Measurements from ENCODE around the gene C1orf210. TPM values are rescaled to one million over a fixed set of nuclear protein-coding genes. Genes with fewer than 3 reads are reported as not detected.

C1orf210 gene
- total RNA-seq, 1 experiment from 2014 or later = 29.3 TPM

GRCh38 chr1:43309405-43310025 is 24.1 kb upstream of the C1orf210 start:
- Histone ChIP-seq H3K4me1 (replicated peaks; ENCODE audit: insufficient read depth) (peaks cover 8% of the 10 kb centered on the region; the same call in 1 of the 2 replicates), H3F3A (ENCODE audit: insufficient read depth, low read depth) (no peaks in the 10 kb centered on the region), H3K36me3 (ENCODE audit: low read depth) (no peaks in the 10 kb centered on the region), H3K9me2 (ENCODE audit: insufficient read depth) (no peaks in the 10 kb centered on the region), H4K20me1 (ENCODE audit: insufficient read depth) (no peaks in the 10 kb centered on the region), H3K4me2 (no peak overlapping the region), H3K27ac (no peak overlapping the region), H3K79me2 (ENCODE audit: low read depth) (no peaks in the 10 kb centered on the region), H3K9me3 (ENCODE audit: insufficient read depth, low read depth) (no peaks in the 10 kb centered on the region), H3K4me3 (no peak overlapping the region), H3K27me3 (ENCODE audit: insufficient read depth, low read depth) (no peaks in the 10 kb centered on the region), H2AFZ (no peak overlapping the region)
- DNase-seq = no peak
- ChIA-PET POLR2A (ENCODE audit: unreplicated experiment) (interaction anchor here (0.6 to 0.7 kb wide), 2 partner anchors 137 to 172 kb away, joined by 3 read pairs; no protein-coding TSS in a partner anchor), CTCF (interaction anchor here (0.8 kb wide), 1 partner anchor 24 kb away, joined by 3 read pairs; the partner anchor contains the start of gene C1orf210)
- no TSS peak for BruUV-seq (replicated peaks)
- intact Hi-C loops (cut with micrococcal nuclease; ENCODE audit: unreplicated experiment) = no loop called here
- TF ChIP-seq EZH2 (IDR thresholded peaks at IDR 0.05; ENCODE audit: low read depth) = no peak
- TF ChIP-seq CTCF (conservative IDR thresholded peaks at IDR 0.05) = no peak

GRCh38 chr1:43308635-43309404 is 23.4 kb upstream of the C1orf210 start:
- H3F3A ChIP-seq (ENCODE audit: insufficient read depth, low read depth) = no peaks in the 10 kb centered on the region
- no peak overlapping the region for H3K4me2 ChIP-seq
- no peaks in the 10 kb centered on the region for H4K20me1 ChIP-seq (ENCODE audit: insufficient read depth)
- no peak for TF ChIP-seq CTCF (conservative IDR thresholded peaks at IDR 0.05)
- no peak for TF ChIP-seq EZH2 (IDR thresholded peaks at IDR 0.05; ENCODE audit: low read depth)
- CTCF ChIA-PET = interaction anchor here (0.6 kb wide), 1 partner anchor 75 kb away, joined by 6 read pairs; no protein-coding TSS in a partner anchor
- no peaks in the 10 kb centered on the region for H3K79me2 ChIP-seq (ENCODE audit: low read depth)
- peaks cover 4% of the 10 kb centered on the region; the same call in 1 of the 2 replicates for H3K4me1 ChIP-seq (replicated peaks; ENCODE audit: insufficient read depth)
- no TSS peak for BruUV-seq (replicated peaks)
- no peaks in the 10 kb centered on the region for H3K36me3 ChIP-seq (ENCODE audit: low read depth)
- no peaks in the 10 kb centered on the region for H3K9me3 ChIP-seq (ENCODE audit: insufficient read depth, low read depth)
- no peaks in the 10 kb centered on the region for H3K9me2 ChIP-seq (ENCODE audit: insufficient read depth)
- POLR2A ChIA-PET (ENCODE audit: unreplicated experiment) = no interaction called here
- intact Hi-C loops (cut with micrococcal nuclease; ENCODE audit: unreplicated experiment) = no loop called here
- no peak overlapping the region for H2AFZ ChIP-seq
- H3K27ac ChIP-seq = no peak overlapping the region
- H3K27me3 ChIP-seq (ENCODE audit: insufficient read depth, low read depth) = no peaks in the 10 kb centered on the region
- no peak for DNase-seq
- H3K4me3 ChIP-seq = no peak overlapping the region

GRCh38 chr1:43307458-43308158 is 22.2 kb upstream of the C1orf210 start:
- no peaks in the 10 kb centered on the region for H3K27me3 ChIP-seq (ENCODE audit: insufficient read depth, low read depth)
- no peak overlapping the region for H3K27ac ChIP-seq
- intact Hi-C loops (cut with micrococcal nuclease; ENCODE audit: unreplicated experiment) = no loop called here
- no peak overlapping the region for H2AFZ ChIP-seq
- H3K4me3 ChIP-seq = no peak overlapping the region
- no TSS peak for BruUV-seq (replicated peaks)
- no peaks in the 10 kb centered on the region for H3K9me2 ChIP-seq (ENCODE audit: insufficient read depth)
- TF ChIP-seq CTCF (conservative IDR thresholded peaks at IDR 0.05) (no peak), EZH2 (IDR thresholded peaks at IDR 0.05; ENCODE audit: low read depth) (no peak)
- H4K20me1 ChIP-seq (ENCODE audit: insufficient read depth) = no peaks in the 10 kb centered on the region
- no peak for DNase-seq
- H3F3A ChIP-seq (ENCODE audit: insufficient read depth, low read depth) = no peaks in the 10 kb centered on the region
- H3K4me2 ChIP-seq = no peak overlapping the region
- no peaks in the 10 kb centered on the region for H3K79me2 ChIP-seq (ENCODE audit: low read depth)
- no peaks in the 10 kb centered on the region for H3K4me1 ChIP-seq (replicated peaks; ENCODE audit: insufficient read depth)
- no peaks in the 10 kb centered on the region for H3K36me3 ChIP-seq (ENCODE audit: low read depth)
- H3K9me3 ChIP-seq (ENCODE audit: insufficient read depth, low read depth) = no peaks in the 10 kb centered on the region
- CTCF ChIA-PET = no interaction called here
- POLR2A ChIA-PET (ENCODE audit: unreplicated experiment) = interaction anchor here (0.6 kb wide), 1 partner anchor 12 kb away, joined by 12 read pairs; no protein-coding TSS in a partner anchor
